KOPT-K1 (cell line): ENCODE data around the gene TTLL8.
"Not testable (repeated sequence)": the region's sequence is repeated elsewhere in the genome, so short reads cannot be mapped to it uniquely, and the experiment has no call there.

ENCODE experiments used
- H3K27ac ChIP-seq: fragments of 200-600 bp; sonication (generic); 2 replicates; pipeline ENCODE4 v1.5.1; 2016; ENCODE audit warnings: antibody characterized with exemption, mild to moderate bottlenecking, low read depth, low read length; ENCODE audit not compliant: poor library complexity, severe bottlenecking
- H3K36me3 ChIP-seq: fragments of 200-600 bp; sonication (generic); 2 replicates; pipeline ENCODE4 v1.5.1; 2017; ENCODE audit warnings: antibody characterized with exemption, mild to moderate bottlenecking, low read length, moderate library complexity; ENCODE audit not compliant: insufficient read depth
- H3K9me3 ChIP-seq: fragments of 200-600 bp; sonication (generic); 2 replicates; pipeline ENCODE4 v1.5.1; 2017; ENCODE audit warnings: antibody characterized with exemption, low read length, mild to moderate bottlenecking; ENCODE audit not compliant: insufficient read depth, poor library complexity, severe bottlenecking

TTLL8 gene

DNA sequence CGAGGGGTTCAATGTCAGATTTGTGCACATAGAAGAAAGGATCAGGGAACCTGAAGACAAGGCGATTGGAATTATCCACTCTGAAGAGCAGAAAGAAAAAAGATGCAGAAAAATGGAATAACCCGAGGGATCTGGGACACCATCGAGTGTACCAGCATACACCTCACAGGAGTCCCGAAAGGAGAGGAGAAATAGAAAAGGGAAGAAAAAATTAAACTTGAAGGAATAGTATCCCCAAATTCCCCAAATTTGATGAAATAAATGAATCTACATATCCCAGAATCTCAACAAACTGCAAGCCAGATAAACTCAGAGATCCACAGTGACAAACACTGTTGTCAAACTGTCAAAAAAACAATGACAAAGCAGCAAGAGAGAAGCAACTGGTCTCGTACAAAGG is 66.9 kb downstream of the TTLL8 start:
- peaks cover 25% of the 10 kb centered on the region for H3K9me3 ChIP-seq
- no peaks in the 10 kb centered on the region for H3K36me3 ChIP-seq
- H3K27ac ChIP-seq: no peak overlapping the region

DNA sequence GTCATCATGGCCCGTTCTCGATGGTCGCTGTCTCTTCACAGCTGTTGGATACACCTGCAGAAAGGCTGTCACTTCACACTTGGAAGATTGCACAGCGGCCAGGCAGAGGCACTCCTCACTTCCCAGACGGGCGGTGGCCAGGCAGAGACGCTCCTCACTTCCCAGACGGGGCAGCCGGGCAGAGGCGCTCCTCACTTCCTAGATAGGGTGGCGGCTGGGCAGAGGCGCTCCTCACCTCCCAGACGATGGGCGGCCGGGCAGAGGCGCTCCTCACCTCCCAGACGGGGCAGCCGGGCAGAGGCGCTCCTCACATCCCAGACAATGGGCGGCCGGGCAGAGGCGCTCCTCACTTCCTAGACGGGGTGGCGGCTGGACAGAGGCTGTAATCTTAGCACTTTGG is 68.3 kb downstream of the TTLL8 start:
- H3K36me3 ChIP-seq, H3K27ac ChIP-seq: not testable (repeated sequence)
- H3K9me3 ChIP-seq: peaks cover 30% of the 10 kb centered on the region

DNA sequence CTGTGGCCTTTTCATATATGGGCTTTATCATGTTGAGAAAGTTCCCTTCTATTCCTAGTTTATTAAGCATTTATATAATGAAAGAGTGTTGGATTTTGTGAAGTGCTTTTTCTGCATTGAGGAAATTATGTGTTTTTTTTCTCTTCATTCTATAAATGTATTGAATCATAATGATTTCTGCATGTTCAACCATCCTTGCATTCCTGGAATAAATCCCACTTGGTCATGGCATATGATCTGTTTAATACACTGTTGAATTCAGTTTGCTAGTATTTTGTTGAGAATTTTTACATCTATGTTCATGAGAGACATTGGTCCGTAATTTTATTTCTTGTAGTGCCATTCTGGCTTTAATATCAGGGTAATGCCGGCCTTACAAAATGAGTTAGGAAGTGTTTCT is 71.8 kb downstream of the TTLL8 start:
- Histone ChIP-seq H3K36me3 (no peaks in the 10 kb centered on the region), H3K9me3 (peaks cover 38% of the 10 kb centered on the region), H3K27ac (no peak overlapping the region)

DNA sequence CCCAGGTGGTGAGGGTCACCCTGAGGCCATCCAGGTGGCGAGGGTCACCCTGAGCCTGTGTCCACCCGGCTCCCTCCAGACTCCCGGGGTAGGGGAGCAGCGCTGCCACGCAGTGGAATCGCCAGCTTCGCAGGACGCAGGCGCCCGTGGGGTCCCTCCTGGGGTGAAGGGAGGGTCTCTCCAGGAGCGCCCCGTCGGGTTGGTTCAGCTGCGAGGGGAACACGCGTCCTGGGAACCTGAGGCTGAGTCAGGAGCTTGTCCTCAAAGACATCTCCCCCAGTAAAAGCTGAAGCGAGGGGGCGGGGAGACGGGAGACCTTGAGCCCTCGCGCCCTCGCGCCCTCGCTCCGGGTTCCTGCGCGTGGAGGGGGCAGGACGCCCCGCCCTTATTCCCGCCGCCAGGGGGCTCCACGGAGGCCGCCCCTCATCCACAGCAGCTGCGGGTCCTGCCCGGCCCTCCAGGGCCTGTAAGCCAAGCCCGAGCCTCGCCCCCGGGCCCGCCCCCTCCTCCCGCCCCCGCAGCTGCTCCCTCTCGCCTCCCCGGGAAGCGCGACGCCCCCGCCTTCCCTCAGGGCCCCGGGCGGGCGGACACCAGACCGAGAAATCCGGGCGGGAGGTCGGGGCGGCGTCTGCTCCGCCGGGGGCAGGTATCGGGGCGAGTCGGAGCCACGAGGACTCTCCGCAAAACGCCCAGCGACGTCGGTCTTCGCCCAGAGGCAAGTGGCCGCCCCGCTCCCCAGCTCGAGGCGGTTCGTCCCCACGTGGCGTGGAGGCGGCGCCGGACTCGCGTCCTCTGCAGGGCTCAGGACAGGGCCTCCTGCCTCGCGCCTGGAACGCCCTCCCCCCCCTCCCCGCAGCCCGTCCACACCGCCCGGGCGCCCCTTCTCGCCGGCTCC is 74.7 kb downstream of the TTLL8 start:
- Histone ChIP-seq H3K9me3 (peaks cover 32% of the 10 kb centered on the region), H3K27ac (no peak overlapping the region), H3K36me3 (no peaks in the 10 kb centered on the region)

DNA sequence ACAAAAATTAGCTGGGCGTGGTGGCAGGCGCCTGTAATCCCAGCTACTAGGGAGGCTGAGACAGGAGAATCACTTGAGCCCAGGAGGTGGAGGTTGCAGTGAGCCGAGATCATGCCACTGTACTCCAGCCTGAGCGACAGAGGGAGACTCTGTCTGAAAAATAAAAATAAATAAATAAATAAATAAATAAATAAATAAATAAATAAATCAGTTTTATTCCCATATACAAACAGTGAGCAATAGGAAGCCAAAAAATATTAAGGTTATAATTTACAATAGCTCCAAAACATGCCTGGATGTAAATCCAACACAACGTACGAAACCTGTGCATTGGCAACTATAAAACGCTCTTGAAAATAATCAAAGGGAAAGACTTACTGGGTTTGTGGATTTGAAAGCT is 76.3 kb downstream of the TTLL8 start:
- H3K27ac ChIP-seq, H3K36me3 ChIP-seq: not testable (repeated sequence)
- H3K9me3 ChIP-seq: peaks cover 29% of the 10 kb centered on the region

DNA sequence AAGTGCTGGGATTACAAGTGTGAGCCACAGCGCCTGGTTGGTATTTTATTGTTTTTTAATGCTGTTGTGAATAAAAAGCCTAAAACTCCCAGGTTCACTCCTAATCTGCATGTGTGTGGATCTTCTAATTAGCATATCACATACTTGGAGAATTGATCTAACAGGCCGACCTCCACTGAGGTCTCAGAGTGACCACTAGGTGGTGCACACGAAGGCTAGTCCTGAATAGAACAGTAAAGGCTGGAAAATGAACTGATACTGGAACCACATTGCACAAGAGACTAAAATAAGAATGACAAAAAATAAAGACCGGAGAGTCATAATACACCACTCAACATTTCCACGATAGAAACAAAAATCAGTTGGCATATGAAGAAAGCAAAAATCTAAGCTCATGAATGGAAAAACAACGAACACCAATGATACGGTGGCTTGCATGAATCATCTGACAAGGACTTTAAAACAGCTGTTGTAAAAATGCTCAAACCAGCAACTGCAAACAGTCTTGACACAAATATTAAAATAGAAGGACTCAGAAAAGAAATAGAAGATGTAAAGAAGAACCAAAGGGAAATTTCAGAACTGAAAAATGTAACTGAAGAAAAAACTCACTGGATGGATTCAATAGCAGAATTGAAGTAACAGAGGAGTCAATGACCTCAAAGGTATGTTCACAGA is 78.4 kb downstream of the TTLL8 start:
- no peaks in the 10 kb centered on the region for H3K36me3 ChIP-seq
- H3K9me3 ChIP-seq: peaks cover 18% of the 10 kb centered on the region
- no peak overlapping the region for H3K27ac ChIP-seq

DNA sequence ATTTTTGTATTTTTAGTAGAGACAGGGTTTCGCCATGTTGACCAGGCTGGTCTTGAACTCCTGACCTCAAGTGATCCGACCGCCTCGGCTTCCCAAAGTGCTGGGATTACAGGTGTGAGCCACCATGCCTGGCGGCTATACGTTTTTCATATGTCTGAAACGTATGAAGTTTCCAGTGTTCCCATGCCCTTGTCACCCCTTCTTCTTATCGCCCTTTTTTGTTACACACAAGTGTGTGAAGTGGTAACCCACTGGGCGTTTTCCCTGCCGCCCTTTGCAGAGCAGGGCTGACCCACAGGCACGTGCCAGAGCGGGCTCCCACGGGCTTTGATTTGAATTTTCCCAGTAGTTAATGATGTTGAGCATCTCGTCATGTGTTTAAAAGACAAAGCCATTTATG is 80.5 kb downstream of the TTLL8 start:
- Histone ChIP-seq H3K36me3 (no peaks in the 10 kb centered on the region), H3K27ac (no peak overlapping the region), H3K9me3 (peaks cover 10% of the 10 kb centered on the region)

DNA sequence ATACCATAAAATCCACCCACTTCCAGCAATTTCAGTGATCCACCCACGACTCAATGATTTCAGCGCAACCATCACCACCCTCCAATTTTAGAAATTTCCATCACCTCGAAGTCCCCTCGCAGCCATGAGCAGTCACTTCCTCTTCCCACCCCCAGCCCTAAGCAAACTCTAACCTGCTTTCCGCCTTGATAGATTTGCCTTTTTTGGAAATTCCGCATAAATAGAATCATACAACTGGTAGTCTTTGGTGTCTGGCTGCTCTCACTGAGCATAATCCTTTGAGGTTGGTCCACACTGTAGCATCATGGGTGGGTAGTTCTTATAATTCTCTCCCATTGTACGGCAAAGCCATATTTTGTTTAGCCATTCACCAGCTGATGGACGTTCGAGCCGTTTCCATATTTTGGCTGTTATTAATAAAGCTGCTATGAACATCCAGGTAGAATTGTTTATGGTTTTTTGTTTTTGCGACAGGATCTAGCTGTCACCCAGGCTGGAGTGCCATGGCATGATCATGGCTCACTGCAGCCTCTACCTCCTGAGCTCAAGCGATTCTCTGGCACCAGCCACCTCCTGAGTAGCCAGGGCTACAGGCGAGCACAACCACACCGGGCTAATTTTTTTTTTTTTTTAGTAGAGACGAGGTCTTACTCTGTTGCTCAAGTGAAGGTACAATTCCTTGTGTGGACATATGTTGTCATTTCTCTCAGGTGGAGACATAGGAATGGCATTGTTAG is 81.5 kb downstream of the TTLL8 start:
- Histone ChIP-seq H3K36me3 (no peaks in the 10 kb centered on the region), H3K27ac (no peak overlapping the region), H3K9me3 (peaks cover 8% of the 10 kb centered on the region)

DNA sequence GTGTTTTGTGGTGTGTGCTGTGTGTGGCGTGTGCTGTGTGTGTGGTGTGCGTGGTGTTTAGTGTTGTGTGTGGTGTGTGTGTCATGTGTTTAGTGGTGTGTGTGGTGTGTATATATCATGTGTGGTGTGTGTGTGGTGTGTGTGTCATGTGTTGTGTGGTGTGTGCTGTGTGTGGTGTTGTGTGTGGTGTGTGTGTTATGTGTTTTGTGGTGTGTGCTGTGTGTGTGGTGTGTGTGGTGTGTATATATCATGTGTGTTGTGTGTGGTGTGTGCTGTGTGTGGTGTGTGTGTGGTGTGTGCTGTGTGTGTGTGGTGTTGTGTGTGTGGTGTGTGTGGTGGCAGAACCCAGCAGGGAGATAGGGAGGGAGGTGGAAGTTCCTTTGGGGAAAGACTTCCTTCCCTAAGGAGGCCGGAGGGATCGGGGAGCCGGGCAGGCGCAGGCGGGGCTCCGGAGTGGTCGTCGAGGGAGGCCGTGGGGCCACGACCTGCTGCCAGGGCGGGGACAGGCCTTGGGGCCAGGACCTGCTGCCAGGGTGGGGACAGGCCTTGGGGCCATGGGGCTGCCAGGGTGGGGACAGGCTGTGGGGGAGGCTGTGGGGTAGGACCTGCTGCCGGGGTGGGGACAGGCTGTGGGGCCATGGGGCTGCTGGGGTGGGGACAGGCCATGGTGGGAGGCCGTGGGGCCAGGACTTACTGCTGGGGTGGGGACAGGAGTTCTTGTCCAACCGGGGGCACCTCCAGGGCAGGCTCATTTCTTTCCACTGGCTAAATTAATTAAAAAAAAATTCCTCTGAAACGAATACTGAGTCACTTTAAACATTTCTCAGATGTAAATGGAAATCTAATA is 82.3 kb downstream of the TTLL8 start:
- Histone ChIP-seq H3K9me3 (peaks cover 8% of the 10 kb centered on the region), H3K36me3 (no peaks in the 10 kb centered on the region), H3K27ac (no peak overlapping the region)

DNA sequence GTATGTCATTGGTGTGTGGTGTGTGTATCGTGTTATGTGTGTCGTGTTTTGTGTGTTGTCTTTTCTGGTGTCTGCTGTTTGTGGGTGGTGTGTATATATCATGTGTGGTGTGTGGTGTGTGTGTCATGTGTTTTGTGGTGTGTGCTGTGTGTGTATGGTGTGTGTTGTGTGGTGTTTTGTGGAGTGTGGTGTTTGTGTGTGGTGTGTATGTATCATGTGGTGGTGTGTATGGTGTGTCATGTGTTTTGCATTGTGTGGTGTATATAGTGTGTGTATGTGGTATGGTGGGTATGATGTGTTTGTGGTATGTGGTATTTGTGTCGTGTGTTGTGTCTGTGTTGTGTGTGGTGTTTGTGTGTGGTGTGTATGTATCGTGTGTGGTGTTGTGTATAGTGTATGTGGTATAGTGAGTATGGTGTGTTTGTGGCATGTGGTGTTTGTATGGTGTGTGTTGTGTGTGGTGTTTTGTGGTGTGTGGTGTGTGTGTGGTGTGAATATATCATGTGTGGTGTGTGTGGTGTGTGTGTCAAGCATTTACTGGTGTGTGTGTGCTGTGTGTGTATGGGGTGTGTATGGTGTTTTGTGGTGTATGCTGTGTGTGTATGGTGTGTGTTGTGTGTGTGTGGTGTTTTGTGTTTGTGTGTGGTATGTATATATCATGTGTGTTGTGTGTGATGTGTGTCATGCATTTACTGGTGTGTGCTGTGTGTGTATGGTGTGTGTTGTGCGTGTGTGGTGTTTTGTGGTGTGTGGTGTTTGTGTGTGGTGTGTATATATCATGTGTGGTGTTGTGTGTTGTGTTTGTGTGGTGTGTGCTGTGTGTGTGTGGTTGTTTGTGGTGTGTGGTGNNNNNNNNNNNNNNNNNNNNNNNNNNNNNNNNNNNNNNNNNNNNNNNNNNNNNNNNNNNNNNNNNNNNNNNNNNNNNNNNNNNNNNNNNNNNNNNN is 84.8 kb downstream of the TTLL8 start:
- Histone ChIP-seq H3K9me3 (no peaks in the 10 kb centered on the region), H3K27ac (no peak overlapping the region), H3K36me3 (no peaks in the 10 kb centered on the region)

DNA sequence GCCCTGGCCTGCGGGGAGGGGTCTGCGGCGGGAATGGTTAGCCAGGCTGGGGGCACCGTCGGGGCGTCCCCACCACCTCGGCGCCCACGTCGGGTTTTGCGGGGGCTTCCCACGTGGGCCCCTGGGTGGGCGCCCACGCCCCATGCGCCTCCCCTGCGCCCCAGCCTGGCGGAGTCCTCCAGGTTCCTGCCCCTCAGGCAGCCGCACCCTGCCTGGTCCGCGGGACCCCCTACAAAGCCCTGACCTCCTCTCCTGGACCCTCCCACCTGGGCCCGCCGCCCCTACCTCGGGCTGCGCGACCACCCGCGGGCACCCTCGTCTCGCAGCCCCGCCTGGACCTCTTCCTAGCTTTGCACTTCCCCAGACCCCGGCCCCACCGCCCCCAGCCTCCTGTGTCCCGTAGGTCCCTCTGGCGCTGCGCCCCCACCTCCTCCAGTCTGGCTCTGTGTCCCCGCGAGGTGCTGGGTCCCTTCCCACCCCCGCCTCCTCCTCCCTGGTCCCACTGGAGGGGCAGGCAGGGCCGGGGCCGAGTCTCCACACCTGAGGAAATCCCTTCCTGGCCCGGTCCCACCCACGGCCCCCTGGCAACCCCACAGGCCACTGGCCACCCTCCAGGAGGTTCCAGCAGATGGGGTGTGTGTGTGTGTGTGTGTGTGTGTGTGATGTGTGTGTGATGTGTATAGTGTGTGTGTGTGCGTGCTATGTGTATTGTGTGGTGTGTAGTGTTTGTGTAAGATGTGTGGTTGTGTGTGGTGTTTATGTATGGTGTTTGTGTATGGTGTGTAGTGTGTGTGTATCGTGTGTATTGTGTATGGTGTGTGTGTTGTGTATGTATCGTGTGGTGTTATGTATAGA is 85.7 kb downstream of the TTLL8 start:
- Histone ChIP-seq H3K36me3 (no peaks in the 10 kb centered on the region), H3K9me3 (no peaks in the 10 kb centered on the region), H3K27ac (no peak overlapping the region)

DNA sequence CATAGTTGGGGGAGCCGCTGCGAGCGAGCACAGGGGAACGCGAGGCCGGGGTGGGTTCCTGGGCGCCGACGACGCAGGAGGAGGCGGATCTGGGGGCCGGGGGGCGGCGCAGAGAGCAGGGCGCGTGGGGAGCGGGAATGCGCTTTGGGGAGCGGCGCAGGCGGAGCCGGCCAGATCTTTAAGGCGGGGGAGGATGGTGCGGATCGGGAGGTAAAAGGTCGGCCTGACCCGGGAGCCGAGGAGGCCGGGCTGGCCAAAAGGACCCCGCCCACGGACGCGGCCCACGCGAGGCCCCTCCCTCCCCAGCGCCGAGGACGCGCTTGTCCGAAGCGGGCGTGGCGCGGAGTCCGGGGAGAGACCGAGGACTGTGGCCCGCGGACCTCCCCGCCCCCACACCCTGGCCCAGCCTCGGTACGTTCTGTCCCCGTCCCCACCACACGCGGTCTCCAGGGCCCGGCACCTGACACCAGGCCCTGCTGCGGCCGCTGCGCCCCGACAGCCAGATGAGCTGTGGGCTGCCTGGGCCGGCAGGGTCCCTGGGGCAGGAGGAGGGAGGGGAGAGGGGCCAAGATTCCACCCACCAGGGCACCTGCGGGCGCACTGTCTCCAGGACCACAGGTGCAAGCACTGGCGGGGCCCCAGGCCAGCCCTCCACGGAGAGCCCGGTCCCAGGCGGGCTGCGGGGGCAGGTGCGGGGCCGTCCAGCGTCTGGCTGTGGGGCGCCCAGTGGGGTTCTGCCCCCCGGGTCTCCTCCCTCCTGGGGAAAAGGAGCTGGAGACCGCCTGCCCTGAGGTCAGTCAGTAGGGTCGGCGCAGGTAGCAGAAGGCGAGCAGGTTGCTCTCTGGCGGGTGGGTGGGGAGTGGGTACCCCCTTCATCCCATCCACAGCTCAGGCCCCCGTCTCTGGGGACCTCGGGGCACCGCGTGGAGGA is 86.6 kb downstream of the TTLL8 start:
- H3K27ac ChIP-seq: peak overlapping the region; percentile 62
- no peaks in the 10 kb centered on the region for H3K9me3 ChIP-seq
- no peaks in the 10 kb centered on the region for H3K36me3 ChIP-seq
